NCI-H82 treated with DMSO at 0.1 percent for 48 hours (cell line): Measurements from ENCODE around the gene LZIC.
A peak's percentile ranks its signal among the peaks of the same experiment; 100 is the strongest.

Experiments used
- DNase-seq: peaks from one replicate; lab custom pipeline; 2025; ENCODE audit not compliant: unreplicated experiment; lab: John Stamatoyannopoulos, UW

LZIC gene

DNA sequence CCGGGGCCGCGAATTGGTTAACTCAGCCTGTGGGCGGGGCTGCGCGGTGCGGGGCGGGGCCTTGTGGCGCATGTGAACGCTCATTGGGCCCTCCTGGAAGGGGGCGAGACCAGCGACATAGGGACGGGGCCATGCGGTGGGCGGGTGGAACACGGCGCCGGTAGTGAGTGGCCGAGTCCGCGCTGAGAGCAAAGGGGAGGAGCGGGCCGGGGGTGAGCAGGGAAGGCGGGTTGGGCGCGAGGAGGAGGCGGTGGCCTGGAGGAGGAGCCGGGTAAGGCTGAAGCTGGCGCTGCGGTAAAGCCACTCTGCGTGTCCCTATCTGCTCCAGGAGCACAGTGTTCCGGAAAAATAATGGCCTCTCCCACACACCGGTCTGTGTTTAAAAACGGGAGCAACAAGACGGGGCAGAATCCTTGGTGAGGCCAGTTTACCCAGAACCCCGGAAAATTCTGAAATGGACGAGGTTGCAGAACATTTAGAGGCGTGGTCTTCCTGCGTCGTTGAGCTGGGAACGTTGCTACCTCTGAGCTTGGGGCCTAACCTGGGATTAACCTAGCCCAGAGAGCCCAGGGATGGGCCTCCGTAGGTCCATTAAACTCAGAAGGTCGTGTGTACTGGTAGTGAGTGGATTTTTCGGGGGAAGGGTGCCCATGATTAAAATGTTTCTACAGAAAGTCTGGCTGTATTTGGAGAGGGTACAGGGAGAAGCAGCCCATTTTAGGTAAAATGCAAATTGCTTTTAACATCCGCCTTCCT lies 32.6 kb downstream of the LZIC start:
- peak; percentile 97 for DNase-seq

DNA sequence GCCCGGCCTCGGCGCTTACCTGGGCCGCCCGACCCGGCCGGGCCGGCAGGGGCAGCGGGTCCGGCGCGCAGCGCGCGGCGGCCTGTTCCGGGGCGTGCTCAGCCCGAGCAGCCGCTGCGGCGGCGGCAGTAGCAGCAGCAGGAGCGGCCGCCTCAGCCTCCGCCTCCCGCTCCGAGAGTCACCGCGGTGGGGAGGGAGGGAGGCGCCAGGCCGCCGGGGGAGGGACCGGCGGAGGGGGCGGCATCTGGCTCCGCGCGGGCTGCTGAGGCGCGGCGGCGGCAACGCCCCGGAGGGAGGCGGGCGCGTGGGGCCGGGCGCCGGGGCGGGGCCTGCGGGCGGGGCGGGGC lies 33.1 kb downstream of the LZIC start, which contains the start of gene CTNNBIP1:
CTNNBIP1 (minus strand) TSS at position 194 of the 347 bp plus-strand sequence. CDS start 38,205 bp downstream, outside the sequence.
- no peak for DNase-seq

DNA sequence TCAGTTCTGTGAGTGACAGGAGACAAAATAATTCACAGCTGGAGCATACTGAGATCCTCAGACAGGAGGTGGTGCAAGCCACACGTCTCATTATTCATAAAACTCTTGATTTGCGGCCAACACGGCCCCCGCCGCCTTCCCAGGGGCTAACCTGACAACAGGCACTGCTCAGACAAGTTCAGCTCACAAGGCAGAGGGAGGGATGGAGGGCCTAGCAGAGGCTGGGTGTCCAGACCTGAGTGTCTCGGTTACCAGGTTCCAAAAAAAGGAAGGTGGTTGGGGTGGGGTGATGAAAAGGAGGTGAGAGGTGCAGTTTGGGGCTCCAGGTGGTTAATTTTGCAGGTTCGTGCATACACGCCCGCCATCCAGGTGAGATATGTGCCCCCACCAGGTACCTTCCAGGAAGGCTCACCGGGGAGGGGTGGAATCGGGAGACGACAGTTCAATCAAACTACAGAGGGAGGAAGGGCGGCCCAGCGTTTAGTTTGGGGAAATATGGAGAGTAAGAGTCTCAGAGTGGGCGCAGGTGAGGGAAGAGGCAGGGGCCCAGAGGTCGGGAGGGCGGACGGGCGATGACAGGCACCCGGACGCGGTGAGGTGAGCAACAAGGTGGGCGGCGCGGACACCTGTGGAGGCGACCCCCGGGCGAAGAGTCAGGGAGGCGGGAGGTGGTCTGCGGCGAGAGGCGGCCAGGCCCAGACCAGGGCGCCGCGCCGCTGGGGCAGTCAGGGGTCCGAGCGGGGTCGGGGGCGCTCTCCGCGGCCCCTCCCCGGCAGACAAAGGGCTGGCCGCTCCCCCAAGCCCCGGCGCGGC lies 33.8 kb downstream of the LZIC start:
- DNase-seq, result no peak

DNA sequence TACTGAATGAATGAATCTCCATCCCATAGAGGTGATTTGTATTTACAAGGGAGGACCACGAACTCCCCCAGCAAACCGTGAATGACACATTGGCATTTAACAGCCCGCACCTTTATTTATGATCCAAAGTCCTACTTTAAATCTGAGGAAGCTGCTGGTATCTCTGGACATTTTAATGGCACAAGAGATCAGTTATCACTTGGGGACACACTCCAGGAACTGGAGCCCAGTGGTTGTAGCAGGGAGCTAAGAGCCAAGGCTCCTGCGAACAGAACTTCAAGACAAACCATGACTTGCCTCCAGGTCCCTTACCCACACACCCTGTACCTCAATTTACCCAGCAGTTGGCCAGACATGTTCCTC lies 34.3 kb downstream of the LZIC start:
- DNase-seq, result no peak

DNA sequence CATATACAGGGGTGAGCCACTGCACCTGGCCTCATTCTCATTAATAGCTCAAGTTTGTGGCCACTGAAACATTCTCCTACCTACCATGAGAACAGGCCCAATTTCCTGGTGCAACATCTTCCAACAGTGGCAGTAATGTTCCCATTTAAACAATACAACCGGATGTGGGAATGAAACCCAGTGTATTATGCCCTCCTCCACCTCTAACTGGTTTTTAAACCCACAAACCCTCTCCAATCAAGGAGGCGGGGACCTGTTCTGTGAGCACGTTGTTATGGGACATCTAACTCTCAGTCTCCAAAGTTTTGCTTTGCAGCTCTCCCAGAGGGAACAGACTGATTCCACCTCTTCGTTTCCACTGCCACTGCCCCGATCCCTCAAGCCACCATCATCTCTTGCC lies 35.8 kb downstream of the LZIC start:
- no peak for DNase-seq

DNA sequence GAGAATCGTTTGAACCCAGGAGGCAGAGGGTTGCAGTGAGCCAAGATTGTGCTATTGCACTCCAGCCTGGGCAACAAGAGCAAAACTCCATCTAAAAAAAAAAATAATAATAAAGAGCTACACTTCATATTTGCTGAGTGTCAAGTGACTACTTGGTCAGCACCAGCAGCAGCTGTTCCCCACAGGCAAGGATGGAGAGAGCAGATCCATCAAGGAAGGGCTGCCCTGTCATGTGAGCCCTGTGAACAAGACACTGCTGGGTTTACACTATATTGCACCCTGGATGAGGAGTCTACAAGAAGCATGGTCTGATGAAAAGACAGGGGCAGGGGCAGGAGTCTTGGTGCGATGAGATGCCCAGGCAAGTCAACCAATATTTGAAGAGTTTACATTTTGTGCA lies 36.7 kb downstream of the LZIC start:
- DNase-seq, result no peak

DNA sequence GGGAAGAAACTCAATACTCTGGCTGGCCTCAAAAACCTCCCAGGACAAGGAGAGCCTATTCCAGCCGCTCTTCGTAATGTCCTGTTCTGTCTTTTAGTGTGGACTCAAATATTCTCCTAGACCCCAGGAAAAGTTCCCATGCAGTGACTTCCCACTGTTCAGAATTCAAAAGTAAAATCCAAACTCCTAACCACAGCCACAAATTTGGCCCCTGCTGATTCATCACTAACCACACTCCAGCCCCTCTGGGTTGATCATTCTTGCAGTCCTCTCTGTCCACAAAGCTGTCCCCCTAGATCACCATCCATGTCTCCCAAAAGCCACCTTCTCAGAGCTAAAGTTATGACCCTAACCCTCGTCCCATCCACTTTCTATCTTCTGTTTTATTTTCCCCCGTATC lies 38.2 kb downstream of the LZIC start:
- no peak for DNase-seq

DNA sequence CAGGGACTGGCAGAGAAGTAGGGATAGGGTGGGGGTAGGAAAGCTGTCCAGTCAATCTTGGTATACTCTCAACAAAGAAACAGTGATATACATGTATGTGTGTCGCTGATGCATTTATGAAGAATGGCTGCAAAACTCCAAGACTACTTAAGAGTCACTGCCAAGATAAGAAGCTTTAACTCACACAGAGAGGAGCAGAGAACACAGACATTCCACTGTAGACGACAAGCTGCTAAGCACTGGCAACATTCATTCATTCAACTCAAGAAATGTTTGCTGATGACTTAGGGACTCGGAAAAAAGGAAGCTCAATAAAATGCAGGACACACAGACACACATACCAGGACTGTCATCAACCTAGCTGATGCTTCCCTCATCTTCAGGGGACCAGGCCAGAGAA lies 38.6 kb downstream of the LZIC start:
- no peak for DNase-seq

DNA sequence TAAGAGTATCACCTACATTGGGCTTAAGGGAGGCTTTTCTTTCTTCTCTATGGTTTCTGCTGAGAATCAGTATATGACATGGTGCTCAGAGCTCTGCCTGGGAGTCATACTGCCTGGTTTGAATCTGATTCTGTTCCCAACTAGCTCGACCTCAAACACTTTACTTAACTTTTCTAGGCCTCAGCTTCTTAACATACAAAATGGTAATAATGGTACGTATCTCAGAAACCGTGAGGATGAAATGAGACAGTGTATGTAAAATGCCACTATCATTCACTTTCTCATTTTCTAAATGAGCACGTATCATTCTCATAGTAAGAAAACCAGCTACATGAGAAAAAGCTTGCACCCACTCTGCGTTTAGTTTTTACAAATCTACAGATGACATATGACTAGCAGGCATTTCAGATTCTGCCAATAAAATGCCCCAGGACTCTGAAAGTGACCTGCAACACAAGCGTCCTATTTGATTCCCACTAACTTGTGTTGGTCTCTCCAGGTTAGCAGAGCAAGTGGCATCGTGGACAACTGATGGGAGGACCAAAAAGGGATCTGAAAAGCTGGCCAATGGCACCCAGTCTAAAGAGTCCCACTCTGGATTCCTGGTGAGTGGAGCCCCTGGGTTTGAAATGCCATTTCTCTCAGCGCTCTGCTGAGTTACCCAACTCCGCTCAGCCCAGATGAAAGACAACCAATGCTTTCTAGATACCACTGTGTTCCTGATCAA lies 39.2 kb downstream of the LZIC start:
- DNase-seq, result no peak

DNA sequence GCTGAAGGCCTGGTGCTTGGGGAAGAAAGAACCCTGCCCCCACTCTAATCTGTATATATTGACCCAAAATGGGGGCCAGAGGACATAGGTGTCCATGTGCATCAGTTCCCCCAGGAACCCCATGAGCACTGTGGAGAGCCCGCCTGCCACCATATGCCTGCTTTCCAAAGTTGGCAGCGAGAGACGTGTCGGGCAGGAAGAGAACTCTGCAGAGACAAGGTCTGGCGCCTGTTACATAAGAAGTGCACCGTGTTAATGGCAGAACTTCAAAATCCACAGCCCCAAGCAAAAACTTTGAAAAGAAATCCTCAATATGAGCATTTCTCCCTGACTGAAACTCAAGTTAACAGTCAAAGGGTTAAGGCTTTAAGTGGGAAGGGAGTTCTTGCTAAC lies 41.1 kb downstream of the LZIC start:
- no peak for DNase-seq

DNA sequence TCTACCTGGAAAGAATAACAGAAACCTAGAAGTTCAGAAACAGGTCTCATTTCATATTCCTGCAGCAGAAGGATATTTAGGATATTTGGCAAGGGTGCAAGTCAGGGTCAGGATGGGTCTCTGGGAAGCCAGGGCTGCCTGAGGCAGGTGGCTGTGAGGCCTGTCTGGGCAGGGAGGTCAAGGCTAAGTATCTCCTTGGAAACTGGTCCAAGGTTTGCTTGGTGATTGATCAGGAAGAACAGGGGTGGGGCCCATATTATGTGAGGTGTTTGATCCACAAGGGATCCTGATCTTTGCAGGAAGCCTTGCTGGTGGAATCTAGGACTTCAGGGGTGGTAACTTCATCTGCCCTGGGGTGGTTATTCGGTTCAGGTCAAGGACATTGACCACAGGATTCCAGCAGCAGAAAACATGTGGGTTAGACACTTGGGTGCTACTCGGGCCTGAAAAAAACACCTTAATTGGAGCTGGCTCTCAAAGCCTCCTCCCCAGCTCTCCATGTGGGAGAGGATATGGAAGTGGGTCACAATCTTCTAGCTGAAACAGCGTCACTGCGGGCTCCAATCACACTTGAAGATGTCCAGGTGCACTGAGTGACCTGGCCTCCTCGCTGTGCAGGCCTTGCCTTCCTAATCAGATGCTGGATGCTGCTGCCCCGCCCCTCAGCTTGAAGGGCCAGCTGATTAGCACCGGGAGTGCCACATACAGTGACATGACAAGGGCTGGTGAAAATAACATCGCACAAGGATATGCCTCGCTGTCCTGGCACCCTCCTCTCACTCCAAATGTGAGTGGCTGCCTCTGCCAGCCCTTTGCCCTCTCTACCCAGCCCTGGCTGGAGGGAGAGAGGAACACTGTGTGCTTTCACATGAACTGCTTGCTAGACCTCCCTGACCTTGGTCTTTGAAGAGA lies 41.8 kb downstream of the LZIC start:
- DNase-seq, result no peak

DNA sequence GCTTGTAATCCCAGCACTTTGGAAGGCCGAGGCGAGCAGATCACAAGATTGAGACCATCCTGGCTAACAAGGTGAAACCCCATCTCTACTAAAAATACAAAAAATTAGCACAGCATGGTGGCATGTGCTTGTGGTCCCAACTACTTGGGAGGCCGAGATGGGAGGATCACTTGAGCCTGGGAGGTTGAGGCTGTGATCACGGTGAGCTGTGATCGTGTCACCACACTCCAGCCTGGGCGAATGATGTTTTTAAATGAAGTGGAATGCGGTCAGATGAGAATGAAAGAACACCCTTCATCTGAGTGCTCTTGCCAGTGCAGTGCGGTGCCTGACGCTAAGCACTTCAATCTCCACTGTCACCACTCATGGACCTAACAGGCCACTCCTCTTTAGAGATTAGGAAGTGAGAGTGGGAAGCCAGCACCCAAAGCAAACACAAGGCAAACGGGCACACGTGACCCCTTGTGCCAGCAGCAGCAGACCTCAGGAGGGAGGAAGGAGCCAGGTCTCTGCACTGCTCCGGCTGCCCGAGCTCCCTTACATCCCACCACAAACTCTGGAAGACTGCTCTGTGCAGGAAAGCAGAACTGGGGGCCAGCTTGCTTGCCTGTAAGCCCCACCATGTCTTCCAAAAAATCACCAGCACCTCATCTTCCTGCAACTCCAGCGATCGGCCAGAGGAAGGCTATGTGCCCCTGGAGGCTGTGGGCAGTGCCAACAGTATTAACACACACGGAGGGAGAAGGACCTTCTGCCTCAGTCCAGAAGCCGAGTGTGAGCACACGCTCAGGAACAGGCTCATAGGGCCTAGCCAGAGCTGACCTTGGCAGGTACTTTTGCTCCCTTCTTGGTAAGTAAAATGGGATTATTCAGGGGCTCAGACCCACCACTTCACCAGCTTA lies 42.8 kb downstream of the LZIC start:
- peak; percentile 24 for DNase-seq

DNA sequence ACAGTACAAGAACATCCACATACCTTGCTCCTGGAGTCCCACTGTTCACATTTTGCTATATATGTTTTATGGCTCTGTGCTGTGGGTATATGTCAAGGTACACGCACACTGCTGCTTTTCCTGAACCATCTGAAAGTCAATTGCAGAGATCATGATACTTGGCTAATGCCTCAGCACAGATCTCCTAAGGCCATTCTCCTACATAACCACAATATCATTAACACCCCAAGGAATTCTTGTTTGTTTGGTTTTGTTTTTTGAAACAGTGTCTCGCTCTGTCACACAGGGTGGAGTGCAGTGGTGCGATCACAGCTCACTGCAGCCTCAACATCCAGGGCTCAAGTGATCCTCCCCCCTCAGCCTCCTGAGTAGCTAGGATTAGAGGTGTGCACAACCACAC lies 49.1 kb downstream of the LZIC start:
- DNase-seq, result no peak

DNA sequence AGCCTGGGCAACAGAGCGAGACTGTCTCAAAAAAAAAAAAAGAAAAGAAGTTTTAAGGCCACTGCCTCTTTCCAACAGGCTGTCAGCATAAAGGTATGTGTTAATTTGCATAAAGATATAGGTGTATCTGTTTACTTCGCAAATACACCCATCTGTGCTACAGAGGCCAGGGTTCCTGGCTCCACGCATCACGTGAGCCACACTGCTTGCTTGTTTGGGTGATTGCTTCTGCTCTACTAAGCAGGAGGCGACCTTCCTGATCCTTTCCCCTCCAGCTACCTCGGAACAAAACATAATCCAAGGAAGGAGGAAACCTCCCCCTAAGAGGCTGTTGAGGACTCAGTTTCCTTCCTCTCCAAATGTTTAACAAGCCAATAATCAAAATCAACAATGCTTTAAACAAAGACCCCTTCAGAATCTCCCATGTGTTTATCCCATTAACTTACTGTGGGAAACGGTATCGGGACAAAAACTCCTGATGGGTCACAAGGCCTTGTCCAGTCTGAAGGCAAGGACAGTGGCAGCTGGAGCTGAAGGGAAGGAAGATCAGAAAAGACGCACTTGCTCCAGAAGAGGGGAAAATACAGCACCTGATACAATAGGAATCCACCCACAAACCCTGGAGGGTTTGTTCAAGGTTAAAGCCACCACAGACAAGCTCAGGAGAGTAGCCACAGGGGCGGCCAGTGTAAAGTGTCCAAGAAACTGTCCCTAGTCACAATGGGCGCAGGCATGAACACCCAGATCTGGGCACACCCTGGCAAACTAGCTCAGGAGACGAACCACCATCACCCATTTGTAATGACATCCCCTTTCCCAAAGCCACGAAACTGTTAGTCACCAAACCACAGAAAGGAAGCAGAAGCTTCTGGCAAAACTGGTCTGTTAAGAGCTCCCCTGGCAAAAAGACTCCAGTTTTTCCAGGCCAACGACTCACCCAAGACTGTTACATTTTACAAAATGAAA lies 50.3 kb downstream of the LZIC start:
- no peak for DNase-seq

DNA sequence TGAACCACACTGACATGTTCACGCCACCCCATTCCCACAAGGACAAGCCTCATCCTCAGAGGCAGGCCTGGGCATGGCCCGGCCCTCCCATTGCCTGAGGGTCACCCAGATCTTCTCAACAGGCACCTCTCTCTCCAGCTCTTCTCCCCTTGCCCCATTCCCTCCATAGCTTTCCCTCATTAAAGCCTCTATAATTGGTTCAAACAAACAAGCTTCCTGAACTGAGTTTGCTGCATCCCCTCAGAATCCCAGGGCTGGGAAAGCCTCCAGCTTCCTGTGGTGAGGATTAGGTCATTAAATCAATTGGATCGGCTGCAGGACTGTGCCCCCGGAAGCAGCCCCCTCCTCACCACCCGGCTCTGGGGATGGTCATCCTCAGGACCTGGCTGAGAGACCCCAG lies 52.0 kb downstream of the LZIC start:
- peak; percentile 68 for DNase-seq

DNA sequence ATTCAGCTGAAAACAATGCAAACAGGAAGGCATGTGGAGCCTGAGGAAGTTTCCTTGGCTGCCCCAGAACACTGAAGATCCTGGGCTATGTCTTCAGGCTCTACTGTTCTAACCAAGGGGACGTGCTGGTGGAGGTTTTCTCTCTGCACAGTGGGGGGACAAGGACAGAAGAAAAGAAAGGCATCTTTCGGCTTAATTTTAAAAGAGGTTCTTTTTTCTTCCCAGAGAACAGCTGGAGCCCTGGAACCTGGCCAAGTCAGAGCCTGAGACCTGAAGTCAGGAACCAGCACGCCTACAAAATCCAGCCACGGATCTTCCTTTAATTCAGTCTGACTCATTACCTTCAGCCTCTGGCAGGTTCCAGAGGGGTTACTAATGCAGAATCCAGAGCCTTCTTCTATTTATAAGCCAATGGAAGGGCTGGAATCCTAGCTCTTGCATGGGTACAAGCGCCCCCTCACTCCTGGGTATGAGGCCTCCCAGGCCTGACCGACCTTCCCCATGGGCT lies 52.9 kb downstream of the LZIC start:
- DNase-seq, result peak; percentile 34

DNA sequence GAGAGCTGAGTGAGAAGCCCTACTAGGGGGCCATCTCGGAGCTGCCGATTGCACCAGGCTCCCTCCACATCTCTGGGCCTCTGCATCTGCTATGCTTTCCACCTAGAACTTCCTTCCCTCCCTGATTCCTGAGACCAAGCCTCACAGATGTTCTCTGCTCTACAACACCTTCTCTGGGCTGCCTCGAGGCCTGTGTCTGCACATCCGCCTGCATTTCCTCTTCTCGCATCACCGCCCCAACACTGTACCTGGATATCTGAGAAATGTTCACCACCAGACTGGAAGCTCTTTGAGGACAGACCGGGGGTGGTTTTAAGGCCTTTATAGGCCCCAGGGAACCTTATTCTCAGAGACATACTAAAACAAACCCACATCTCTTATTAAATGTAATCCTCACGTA lies 53.8 kb downstream of the LZIC start:
- no peak for DNase-seq

DNA sequence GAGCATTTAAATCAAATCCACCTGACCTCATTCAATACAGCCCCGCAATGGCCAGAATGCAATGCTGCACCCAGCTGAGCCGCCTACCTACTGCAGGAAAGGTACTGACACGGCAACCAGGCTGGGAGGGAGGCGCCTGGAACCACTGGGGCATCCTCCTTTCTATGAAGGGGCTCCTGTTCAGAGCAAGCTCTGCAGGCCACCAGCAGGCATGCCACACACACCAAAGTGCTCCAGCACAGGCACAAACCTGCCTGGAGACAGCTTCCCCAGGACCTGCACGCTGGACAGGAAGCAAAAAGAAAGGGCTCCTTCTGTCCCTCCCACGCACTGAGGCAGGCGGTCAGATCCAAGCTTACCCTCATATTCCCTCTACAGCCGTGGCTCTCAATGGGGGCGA lies 54.3 kb downstream of the LZIC start:
- no peak for DNase-seq

DNA sequence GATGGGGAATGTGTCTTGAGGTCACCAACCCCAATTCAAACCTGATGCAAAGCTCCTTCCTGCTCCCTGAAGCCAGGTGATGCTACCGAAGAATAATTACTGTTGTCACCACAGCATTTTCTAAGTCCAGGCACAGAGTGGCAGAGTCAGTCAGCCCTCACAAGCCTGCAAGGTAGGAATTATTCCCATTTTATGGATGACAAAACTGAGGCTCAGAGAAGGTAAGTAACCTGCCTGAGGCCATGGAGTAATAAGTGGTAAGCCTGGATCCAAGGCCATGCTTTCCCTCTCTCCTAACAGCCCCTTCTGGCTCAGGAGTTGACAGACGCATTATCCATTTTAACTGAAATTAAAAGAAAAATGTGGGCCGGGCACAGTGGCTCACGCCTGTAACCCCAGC lies 56.1 kb downstream of the LZIC start:
- DNase-seq, result no peak
